Left renal cortex interstitium (tissue), 4 donors: ENCODE results near the gene ZNF664. TPM values are rescaled to one million over a fixed set of nuclear protein-coding genes. Genes with fewer than 3 reads are reported as not detected.
A peak's percentile ranks its signal among the peaks of the same experiment; 100 is the strongest.

Source experiments
- DNase-seq, 4 donors: peaks; one replicate each; pipeline ENCODE4 v3.0.0-alpha.2; 2013; ENCODE audit warnings: low read depth in 4 of 4, low spot score in 2 of 4, missing footprints in 1 of 4
- polyA plus RNA-seq, 4 donors: library from polyadenylated mRNA; unstranded; fragments of 120-200 nt; gene quantifications; one replicate each; pipeline ENCODE4 v1.2.1, GENCODE V29; 2013; ENCODE audit not compliant: insufficient read length in 4 of 4

Gene ZNF664
- 100 to 1,000 TPM; 158 to 180 (median 163) TPM for polyA plus RNA-seq

DNA sequence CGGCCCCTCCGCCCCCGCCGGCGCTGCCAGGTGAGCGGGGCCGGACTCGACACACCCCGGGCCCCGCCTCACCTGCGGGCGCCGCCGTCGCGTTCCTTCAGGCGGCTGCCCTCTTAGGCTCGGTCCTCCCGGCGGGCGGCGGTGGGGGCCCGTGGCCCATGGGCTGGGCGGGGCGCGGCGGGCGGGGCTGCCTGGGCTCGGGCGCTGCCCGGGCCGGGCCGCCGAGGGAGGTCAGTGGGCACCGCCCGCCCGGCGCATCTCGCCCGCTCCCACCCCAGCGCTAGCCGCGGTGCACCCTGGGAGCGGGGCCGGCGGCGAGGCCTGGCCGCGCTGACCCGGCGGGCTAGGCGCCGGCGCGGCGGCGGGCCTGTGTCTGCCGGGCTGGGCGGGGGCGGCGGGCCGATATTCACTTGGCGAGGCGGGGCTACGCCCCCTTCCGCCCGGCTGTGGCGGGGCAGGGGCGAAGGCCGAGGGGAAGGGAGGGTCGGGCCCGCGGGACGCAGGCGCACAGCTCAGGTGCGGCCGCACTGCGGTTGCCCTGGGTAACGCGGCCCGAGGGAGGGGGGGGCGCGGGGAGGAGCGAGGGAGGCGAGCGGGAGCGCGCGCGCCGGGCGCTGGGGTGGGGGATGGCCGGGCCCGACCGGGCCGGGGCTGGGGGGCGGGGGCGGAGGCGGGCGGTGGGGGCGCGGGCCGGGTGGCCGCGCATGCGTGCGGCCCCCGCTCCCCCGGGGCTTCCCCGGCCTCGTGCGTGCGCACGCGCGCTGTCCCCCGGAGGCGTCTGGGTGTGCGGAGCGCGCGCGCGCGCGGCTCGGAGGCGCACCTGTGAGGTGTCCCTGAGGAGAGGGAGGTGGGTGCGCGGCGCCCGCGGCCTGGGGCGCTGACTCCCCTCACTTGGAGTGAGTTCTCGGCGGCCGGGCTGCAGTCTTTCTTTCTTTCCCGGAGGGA is at the start of gene ZNF664, which contains the start of gene CCDC92:
ZNF664 (plus strand) TSS at position 759 of the 945 bp plus-strand sequence. CDS start 38,930 bp downstream, outside the sequence.
CCDC92 (minus strand) TSS at position 375 of the 945 bp plus-strand sequence. CDS start 28,526 bp downstream, outside the sequence.
- DNase-seq: peak in 3 of 4 donors; percentile 82 to 88 (median 82)

- no peak for DNase-seq
These were observed 49.1 kb upstream of the ZNF664 start for GRCh38 chr12:123923927-123924326.

DNA sequence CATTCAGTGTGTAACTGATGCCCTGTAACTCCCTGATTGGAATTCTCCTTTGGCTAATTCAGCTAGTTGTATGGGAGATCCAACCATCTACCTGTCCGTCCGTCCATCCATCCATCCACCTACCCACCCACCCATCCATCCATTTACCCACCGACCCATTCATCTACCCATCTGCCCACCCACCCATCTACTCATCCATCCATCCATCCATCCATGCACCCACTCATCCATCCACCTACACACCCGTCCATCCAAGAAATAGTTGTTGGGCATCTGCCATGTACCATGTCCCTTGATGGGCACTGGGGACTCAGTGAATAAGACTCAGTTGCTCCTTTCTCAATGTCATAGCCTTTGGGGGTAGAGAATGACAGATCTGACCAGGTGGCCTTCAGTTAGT is 48.5 kb upstream of the ZNF664 start:
- DNase-seq: no peak

- no peak for DNase-seq
These were observed 44.6 kb upstream of the ZNF664 start for GRCh38 chr12:123928274-123928865.

GRCh38 chr12:123928897-123929296 is 44.1 kb upstream of the ZNF664 start:
- DNase-seq: no peak

- DNase-seq: no peak
These were observed 43.0 kb upstream of the ZNF664 start for GRCh38 chr12:123929946-123930583.

DNA sequence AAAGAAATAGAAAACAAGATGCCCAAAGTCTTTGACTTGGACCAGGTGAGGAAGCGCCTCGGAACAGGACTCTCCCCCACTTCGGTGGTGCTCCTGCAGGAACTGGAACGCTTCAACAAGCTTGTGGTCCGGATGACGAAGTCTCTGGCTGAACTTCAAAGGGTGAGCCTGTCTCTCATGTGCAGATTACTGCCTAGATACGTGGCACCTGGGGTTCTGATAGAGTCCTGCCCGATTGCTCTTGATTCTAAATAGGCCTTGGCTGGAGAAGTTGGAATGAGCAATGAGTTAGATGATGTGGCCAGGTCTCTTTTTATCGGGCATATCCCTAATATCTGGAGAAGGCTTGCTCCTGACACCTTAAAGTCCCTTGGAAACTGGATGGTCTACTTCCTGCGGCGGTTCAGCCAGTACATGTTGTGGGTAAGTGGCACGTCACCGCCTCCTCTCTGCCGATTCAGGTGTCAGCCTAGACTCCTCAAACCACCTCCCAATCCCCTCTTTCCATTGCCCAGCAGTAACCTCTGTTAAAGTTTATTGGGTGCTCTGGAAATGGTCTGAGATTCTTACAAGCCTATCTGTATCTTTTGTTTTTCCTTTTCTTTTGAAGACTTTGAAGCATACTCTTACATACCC is 41.2 kb upstream of the ZNF664 start:
- DNase-seq: no peak

DNA sequence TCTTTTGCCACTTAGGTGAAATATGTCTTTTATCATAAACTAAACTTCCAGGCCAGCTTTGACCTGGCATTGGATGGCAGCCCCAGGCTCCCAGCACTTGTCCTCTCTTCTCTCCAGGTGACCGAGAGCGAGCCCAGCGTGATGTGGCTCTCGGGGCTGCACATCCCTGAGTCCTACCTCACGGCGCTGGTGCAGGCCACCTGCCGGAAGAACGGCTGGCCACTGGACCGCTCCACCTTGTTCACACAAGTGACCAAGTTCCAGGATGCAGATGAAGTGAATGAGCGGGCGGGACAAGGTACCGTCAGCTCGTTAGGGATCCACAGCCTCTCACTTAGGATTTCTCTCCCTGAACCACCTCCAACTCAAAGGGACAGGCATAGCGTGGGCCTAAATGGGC is 39.8 kb upstream of the ZNF664 start:
- DNase-seq: no peak

GRCh38 chr12:123934016-123934620 is 38.9 kb upstream of the ZNF664 start:
- no peak for DNase-seq

DNA sequence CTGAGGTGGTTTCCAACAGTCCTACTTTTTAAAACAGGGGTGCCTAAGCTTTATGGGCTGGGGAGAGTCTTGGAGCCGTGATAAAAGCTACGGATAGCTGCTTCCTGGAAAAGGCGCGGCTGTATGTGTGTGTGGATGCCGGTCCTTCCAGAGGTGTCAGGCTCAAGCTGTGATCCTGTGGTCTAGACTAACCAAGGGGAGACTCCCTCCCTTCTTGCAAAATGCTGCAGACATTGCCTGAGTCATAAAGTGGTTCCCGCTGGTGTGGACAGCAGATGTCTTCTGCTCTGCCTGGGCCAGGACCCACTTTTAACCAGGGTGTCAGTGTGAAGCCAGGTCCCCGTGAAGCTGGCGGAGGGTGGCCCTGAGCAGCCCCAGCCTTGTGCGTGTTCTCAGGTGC is 38.2 kb upstream of the ZNF664 start:
- DNase-seq: no peak

DNA sequence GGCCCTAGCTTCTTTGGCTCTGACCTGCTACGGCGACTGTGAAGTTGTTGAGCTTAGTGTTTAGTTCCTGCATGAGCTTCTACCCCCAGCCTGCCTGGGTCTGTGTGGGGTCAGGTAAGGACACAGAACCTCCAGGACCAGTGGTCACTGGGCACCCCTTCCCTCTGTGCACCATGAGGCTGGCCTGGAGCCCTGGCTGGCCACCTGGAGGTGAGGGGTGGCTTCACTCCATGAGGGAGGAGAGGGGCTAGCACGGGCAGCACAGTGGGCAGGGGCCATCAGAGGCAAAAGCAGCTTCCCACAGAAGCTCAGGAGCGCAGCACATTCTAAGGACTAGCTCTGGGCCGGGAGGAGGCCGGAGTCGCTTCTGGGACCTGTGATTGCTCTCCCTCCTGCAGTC is 37.1 kb upstream of the ZNF664 start:
- DNase-seq: no peak

- no peak for DNase-seq
These were observed 36.5 kb upstream of the ZNF664 start for GRCh38 chr12:123936471-123936870.

- DNase-seq: no peak
These were observed 35.9 kb upstream of the ZNF664 start for GRCh38 chr12:123936956-123937706.

DNA sequence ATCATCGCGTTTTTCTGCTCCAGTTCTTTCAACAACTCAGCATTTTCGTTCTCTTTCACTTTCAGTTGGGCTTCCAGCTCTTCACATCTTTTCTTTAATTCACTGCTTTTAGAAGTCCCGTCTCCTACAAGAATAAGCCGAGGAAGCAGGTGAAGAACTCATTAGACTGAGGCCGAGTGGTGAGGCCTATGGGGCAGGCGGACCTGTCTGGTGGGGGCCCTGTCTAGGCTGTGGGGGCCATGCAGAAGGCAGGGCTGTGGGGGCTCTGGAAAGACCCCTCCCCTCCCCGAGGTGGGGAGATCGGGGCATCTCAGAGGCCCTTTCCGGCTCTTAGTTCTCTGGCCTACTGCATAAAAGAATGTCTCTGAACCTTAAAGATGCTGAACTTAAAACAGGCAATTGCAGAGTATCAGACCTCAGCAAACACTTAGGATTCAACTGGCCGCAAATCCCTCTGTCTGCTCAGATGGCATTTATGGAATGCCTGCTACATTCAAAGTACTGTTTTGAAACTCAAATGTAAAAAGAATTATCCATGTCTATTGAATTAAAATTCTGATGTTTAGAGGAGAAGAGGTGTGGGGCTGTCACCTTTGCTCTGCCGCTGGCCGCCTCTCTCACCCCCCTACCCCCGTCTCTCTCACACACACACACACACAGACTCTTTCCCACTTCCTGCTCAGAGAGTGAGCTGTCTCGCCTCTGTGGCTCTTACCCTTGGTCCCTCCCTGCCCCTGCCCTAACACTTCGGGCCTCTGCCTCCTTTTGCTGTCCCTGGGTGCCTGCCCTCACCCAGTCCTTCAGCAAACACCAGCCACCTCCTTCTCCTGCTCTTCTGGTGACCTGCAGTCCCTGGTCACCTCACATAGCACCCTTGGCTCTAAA is 35.1 kb upstream of the ZNF664 start:
- no peak for DNase-seq

GRCh38 chr12:123938679-123939480 is 34.1 kb upstream of the ZNF664 start:
- DNase-seq: no peak

DNA sequence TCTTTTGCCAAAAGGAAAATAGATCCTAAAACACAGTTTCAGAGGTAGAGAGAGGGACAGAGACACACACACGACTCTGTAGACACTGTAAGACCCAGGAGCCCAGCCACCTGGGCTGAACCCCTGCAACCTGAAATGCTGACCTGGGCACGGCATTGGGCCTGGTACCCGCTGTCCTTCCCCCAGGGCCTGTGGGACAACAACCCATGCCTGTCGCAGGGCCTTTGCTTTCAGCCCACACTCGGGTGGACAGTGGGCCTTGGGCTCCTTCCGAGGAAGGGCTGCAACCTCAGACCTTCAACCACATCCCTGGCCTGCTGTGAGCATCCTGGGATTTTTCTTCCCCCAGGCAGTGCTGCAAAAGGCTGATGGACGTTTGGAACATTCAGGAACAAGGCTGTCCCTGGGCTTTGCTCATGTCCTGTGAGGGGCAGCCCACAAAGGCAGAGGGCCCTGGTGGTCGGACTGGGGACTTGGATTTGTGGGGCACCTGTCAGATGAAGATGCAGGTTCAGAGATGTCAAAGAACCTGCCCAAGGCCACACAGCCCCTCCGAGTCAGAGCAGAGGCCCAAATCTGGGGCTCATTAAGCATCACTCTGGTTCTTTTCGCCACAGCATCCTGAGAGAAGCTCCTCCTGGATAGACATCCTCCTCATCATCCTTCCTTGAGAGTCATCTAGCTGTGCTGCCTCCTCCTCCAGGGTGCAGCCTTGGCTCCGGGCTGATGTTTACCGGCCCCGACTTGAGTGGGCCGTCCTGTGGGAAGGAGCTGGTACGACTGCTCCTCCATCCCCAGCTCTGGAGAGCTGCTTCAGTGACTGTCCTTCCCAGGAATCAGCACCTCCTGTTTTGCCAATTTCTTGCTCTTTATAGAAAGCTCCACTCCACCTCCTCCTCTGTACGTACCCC is 33.0 kb upstream of the ZNF664 start:
- no peak for DNase-seq

- no peak for DNase-seq
These were observed 32.4 kb upstream of the ZNF664 start for GRCh38 chr12:123940627-123940966.
